BLaER1 (cell line): ENCODE data around the gene DUS1L.

Experiments
- H3K27ac ChIP-seq: shearing (Covaris generic); formaldehyde crosslinking; 2 replicates; pipeline ENCODE4 v1.8.1; 2022
- H3K27me3 ChIP-seq: shearing (Covaris generic); formaldehyde crosslinking; 2 replicates; pipeline ENCODE4 v1.8.1; 2022
- H3K36me3 ChIP-seq: shearing (Covaris generic); formaldehyde crosslinking; 2 replicates; pipeline ENCODE4 v1.8.1; 2022
- H3K4me1 ChIP-seq: shearing (Covaris generic); formaldehyde crosslinking; 2 replicates; pipeline ENCODE4 v1.8.1; 2022
- H3K4me2 ChIP-seq: shearing (Covaris generic); formaldehyde crosslinking; 2 replicates; pipeline ENCODE4 v1.8.1; 2022
- H3K4me3 ChIP-seq: shearing (Covaris generic); formaldehyde crosslinking; 2 replicates; pipeline ENCODE4 v1.8.1; 2022
- H3K9ac ChIP-seq: shearing (Covaris generic); formaldehyde crosslinking; 2 replicates; pipeline ENCODE4 v1.8.1; 2022
- H3K9me3 ChIP-seq: shearing (Covaris generic); formaldehyde crosslinking; 2 replicates; pipeline ENCODE4 v1.8.1; 2022
- H4K20me1 ChIP-seq: shearing (Covaris generic); formaldehyde crosslinking; 2 replicates; pipeline ENCODE4 v1.8.1; 2022
- Cebpa-rat ChIP-seq: shearing (Covaris generic); IDR thresholded peaks from 2 replicates; pipeline ENCODE4 v1.8.1; 2022

Gene DUS1L

DNA sequence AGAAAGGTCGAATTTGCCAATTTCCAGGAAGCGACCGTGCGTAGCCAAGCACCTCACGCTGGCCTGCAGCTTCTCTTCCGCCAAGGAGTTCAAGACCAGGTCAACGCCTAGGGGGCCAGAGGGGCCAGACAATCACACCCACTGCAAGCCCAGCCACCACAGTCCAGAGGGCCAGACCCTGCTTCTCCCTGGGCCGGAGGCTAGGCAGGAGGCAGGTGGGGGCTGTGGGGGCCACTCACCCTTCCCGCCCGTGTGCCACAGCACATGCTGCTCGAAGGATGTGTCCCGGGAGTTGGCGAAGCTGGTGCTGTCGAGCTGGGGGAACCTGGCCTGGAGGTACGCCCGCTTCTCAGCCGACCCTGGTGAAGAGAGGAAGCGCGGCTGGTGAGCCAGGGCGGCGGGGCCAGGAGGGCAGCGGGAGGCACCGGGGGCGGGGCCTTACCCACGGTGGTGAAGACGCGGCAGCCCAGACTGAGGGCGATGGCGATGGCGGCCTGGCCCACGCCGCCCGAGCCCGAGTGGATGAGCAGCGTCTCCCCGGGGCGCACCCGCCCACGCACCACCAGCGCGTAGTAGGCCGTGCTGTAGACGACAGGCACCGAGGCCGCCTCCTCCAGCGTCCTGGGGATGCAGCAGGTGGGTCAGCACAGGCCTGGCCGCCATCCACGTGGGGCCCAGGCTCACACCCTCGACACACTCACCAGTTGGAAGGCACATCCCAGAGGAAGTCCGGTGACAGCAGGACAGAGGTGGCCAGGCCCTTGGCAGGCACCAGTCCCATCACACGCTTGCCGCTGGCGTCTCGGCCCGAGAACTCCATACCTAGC is 18.1 kb upstream of the DUS1L start:
- Histone ChIP-seq H3K36me3 (peaks cover 97% of the 10 kb centered on the region), H4K20me1 (peaks cover 94% of the 10 kb centered on the region)

DNA sequence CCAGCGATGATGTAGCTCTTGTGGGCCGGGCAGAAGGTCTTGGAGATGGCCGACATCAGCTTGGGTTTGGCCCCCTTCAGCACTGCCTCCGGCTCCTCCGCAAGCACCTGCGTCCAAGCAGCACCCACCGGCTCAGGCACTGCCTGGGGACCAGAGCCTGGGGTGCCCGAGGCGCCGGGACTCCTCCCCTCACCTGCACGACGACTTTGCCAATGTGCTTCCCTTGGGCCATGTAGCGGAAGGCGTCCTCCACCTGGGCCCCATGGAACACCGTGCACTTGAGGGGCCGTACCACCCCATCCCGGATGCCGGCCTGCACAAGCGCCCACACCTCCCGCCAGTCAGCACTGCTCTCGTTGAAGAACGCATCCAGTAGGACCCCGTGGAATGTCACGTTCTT is 17.4 kb upstream of the DUS1L start:
- H3K9ac ChIP-seq = no peak overlapping the region
- peaks cover 97% of the 10 kb centered on the region for H3K36me3 ChIP-seq
- H3K4me1 ChIP-seq = peaks cover 4% of the 10 kb centered on the region; the same call in 1 of the 2 replicates
- no peak overlapping the region for H3K4me2 ChIP-seq
- peaks cover 94% of the 10 kb centered on the region for H4K20me1 ChIP-seq
- no peaks in the 10 kb centered on the region for H3K9me3 ChIP-seq
- no peak for TF ChIP-seq Cebpa-rat
- no peaks in the 10 kb centered on the region for H3K27me3 ChIP-seq
- no peak overlapping the region for H3K4me3 ChIP-seq
- H3K27ac ChIP-seq = no peak overlapping the region

More for the DNA sequence above, 18.1 kb upstream of the DUS1L start:
- Histone ChIP-seq H3K4me2 (no peak overlapping the region), H3K27me3 (no peaks in the 10 kb centered on the region), H3K9me3 (no peaks in the 10 kb centered on the region), H3K4me1 (peaks cover 4% of the 10 kb centered on the region; the same call in 1 of the 2 replicates), H3K9ac (no peak overlapping the region), H3K27ac (no peak overlapping the region), H3K4me3 (no peak overlapping the region)
- TF ChIP-seq Cebpa-rat = no peak

DNA sequence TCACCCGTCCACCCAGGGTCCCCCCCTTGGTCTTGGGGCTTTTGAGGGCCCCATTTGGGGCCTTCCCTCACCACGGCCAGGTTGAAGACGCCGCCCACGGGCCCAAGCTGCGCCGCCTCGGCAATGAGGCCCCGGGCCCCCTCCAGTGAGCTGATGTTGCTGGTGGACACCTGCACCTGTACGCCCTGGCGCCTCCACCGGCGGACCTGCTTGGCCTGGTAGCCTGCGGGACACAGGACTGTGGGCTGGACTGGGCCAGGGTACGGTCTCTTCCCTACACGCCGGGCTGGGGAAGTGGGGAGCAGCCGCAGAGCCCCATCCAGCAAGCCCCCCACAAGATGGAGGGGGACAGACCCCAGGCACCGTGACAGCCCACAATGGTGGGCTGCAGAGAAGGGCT is 16.9 kb upstream of the DUS1L start:
- H3K4me3 ChIP-seq = no peak overlapping the region
- no peak overlapping the region for H3K4me2 ChIP-seq
- H3K27me3 ChIP-seq = no peaks in the 10 kb centered on the region
- peaks cover 97% of the 10 kb centered on the region for H3K36me3 ChIP-seq
- peaks cover 4% of the 10 kb centered on the region; the same call in 1 of the 2 replicates for H3K4me1 ChIP-seq
- H3K27ac ChIP-seq = no peak overlapping the region
- H3K9ac ChIP-seq = no peak overlapping the region
- H3K9me3 ChIP-seq = no peaks in the 10 kb centered on the region
- no peak for TF ChIP-seq Cebpa-rat
- H4K20me1 ChIP-seq = peaks cover 94% of the 10 kb centered on the region

DNA sequence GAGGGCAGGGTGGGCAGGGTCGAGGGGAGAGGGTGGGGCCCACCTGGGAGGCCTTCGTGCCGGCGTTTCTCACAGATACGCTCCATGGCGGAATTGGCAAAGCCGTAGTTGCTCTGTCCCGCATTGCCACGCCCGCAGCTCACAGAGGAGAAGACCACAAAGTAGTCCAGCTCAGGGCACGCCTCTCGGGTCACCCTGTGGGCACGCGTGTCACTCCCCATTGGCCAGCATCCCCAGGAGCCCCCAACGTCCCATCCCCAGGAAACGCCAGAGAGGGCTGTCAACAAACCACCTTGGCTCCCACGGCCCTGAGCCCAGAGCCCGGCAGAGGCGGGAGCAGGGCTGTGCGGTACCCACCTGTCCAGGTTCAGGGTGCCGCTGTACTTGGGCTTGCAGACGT is 16.4 kb upstream of the DUS1L start:
- Histone ChIP-seq H4K20me1 (peaks cover 89% of the 10 kb centered on the region), H3K27ac (no peak overlapping the region), H3K27me3 (no peaks in the 10 kb centered on the region), H3K36me3 (peaks cover 97% of the 10 kb centered on the region), H3K9ac (no peak overlapping the region), H3K4me3 (no peak overlapping the region), H3K9me3 (no peaks in the 10 kb centered on the region), H3K4me2 (no peak overlapping the region), H3K4me1 (peaks cover 7% of the 10 kb centered on the region)
- TF ChIP-seq Cebpa-rat = no peak

DNA sequence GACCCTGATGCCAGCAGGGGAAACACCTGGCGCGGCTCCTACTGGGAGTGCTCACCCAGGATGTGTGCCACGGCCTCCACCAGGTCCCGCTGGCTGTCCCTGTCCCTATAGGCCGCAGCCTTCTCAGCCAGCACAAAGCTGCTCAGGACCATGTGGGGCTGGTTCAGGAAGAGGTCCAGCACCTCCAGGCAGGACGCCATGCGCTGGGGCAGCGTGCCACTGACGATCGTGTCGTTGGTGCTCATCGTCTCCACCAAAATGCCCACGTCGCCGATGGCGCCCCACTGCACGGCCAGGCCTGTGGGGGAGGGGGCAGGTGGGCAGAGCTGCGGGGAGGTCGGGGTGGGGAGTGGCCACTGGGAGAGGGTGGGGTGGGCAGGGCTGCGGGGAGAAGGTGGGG is 15.9 kb upstream of the DUS1L start:
- Histone ChIP-seq H3K9me3 (no peaks in the 10 kb centered on the region), H4K20me1 (peaks cover 85% of the 10 kb centered on the region), H3K4me2 (no peak overlapping the region), H3K9ac (no peak overlapping the region), H3K27me3 (no peaks in the 10 kb centered on the region), H3K4me1 (peaks cover 11% of the 10 kb centered on the region), H3K4me3 (no peak overlapping the region), H3K36me3 (peaks cover 97% of the 10 kb centered on the region), H3K27ac (no peak overlapping the region)
- no peak for TF ChIP-seq Cebpa-rat

DNA sequence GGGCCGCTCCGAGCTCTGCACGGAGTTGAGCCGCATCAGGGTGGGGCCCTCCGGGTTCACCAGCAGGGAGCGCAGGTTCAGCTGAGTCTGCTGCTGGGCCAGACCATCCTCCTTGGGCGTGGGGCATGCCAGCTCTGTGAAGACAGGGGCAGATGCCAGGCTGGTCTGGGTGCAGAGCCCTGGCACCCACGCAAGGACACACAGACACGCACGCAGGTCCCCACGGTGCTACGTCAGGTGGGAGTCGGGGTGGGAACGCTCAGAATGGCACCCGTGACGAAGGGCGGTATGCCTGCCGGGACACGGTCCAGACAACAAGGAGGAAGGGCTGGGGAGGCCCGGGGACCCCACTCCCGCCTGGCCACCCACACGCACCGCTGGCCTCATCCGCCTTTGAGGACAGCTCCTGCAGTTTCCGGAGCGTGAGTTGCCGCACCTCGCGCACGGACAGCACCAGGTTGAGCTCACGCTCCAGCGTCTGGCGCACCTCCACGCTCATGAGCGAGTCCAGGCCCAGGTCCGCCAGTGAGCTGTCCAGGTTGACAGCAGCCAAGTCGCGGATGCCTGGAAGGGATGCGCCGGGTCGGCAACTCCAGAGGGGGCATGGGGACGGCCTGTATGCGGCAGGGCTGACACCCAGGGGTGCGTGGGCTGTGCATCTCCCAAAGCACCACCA is 15.3 kb upstream of the DUS1L start:
- Histone ChIP-seq H3K4me1 (peaks cover 13% of the 10 kb centered on the region), H3K4me2 (no peak overlapping the region), H3K9ac (no peak overlapping the region), H3K27me3 (no peaks in the 10 kb centered on the region), H3K27ac (no peak overlapping the region), H3K36me3 (peaks cover 93% of the 10 kb centered on the region), H4K20me1 (peaks cover 78% of the 10 kb centered on the region), H3K4me3 (no peak overlapping the region), H3K9me3 (no peaks in the 10 kb centered on the region)
- TF ChIP-seq Cebpa-rat = no peak

DNA sequence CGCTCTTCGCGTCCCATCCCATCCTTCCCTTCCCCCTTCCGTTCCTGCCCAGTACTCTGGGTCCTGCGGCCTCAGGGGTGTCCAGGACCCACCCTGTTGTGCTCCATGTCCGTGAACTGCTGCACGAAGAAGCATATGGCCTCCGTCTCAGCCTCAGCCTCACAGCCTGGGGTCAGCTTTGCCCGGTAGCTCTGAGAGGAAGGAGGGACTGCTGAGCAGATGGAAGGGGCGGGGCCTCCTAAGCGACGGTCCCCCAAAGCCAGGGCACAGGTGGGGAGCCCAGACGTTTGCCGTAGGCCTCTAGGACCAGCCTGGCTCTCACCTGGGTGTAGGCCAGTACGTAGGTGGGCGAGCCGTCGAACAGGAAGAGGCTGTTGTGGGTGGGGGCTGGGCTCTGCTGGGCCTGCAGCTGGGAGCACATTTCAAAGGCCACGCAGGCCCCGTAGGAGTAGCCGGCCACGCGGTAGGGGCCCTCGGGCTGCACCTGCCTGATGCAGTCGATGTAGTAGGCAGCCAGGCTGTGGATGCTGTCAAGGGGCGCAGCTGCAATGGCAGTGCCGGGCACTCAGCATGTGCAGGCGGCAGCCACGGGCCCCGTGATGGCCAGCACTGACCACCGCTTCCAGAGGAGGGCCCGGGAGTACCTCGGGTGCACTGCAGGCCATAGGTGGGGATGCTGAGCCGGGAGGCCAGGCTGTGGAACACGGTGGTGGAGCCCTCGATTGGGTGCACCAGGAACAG is 14.6 kb upstream of the DUS1L start:
- H4K20me1 ChIP-seq = peaks cover 71% of the 10 kb centered on the region
- no peak overlapping the region for H3K4me3 ChIP-seq
- no peak overlapping the region for H3K27ac ChIP-seq
- no peak overlapping the region for H3K9ac ChIP-seq
- peaks cover 86% of the 10 kb centered on the region for H3K36me3 ChIP-seq
- H3K27me3 ChIP-seq = no peaks in the 10 kb centered on the region
- peaks cover 20% of the 10 kb centered on the region for H3K4me1 ChIP-seq
- no peak overlapping the region for H3K4me2 ChIP-seq
- no peaks in the 10 kb centered on the region for H3K9me3 ChIP-seq
- TF ChIP-seq Cebpa-rat = no peak

DNA sequence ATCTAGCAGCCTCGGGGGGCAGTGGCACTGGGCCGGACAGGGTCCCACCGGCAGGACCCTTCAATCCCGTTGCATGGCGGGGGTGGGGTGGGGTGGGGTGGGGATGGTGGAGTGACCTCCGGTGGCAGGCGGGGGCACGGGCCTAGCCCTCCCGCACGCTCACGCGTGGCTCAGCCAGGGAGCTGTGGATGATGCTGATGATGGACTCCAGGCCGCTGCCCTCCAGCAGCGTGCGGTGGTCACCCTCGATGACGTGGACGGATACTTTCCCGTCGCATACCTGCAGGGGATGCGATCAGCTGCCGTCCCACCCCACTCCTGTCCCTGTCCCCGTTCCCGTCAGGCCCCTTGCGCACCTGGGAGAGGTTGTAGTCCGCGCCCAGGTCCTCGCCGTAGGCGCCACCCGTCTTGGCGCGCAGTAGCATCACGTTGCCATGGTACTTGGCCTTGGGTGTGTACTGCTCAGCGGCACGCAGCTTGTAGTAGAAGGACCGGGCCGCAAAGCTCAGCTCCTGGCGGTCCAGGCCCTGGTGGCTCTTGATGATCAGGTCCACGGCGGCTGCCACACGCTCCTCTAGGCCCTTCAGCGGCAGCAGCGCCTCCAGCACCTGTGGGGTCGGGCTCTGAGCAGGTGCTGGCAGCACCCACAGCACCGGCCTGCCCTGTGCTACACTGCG is 13.5 kb upstream of the DUS1L start:
- H4K20me1 ChIP-seq = peaks cover 61% of the 10 kb centered on the region
- no peak overlapping the region for H3K9ac ChIP-seq
- H3K36me3 ChIP-seq = peaks cover 75% of the 10 kb centered on the region
- peaks cover 27% of the 10 kb centered on the region for H3K4me1 ChIP-seq
- H3K9me3 ChIP-seq = no peaks in the 10 kb centered on the region
- no peak overlapping the region for H3K4me3 ChIP-seq
- H3K4me2 ChIP-seq = no peak overlapping the region
- no peaks in the 10 kb centered on the region for H3K27me3 ChIP-seq
- no peak overlapping the region for H3K27ac ChIP-seq
- no peak for TF ChIP-seq Cebpa-rat

DNA sequence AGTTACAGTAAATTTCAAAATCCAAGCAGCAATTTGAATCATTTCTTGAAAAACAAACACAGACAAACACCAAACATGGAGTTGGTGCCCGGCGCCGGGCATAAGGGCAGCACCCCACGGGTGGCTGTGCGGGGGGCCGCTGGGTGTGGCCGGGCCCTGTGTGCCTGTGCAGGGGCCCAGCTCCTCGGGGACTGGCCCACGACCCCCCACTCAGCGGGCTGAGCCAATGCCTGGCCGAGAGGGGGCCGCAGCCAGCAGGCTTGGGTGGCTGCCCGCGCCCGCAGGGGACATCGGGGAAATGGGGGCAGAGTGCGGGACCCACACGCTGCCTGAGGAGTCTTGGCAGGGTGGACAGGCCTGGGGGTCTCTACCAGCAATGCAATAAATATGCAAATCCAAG is 12.8 kb upstream of the DUS1L start:
- peaks cover 33% of the 10 kb centered on the region for H3K4me1 ChIP-seq
- no peak overlapping the region for H3K4me3 ChIP-seq
- no peaks in the 10 kb centered on the region for H3K9me3 ChIP-seq
- H3K27ac ChIP-seq = no peak overlapping the region
- H3K36me3 ChIP-seq = peaks cover 68% of the 10 kb centered on the region
- no peak overlapping the region for H3K9ac ChIP-seq
- no peak for TF ChIP-seq Cebpa-rat
- no peak overlapping the region for H3K4me2 ChIP-seq
- H4K20me1 ChIP-seq = peaks cover 54% of the 10 kb centered on the region
- no peaks in the 10 kb centered on the region for H3K27me3 ChIP-seq
